ENCODE data around the gene MSTN. TPM values are rescaled to one million over a fixed set of nuclear protein-coding genes. Genes with fewer than 3 reads are reported as not detected.
"Not testable (repeated sequence)": the region's sequence is repeated elsewhere in the genome, so short reads cannot be mapped to it uniquely, and the experiment has no call there.

MSTN gene
- total RNA-seq, 4 donors from 2014 or later = 0.16 TPM; not detected in 3

GRCh38 chr2:190031969-190032618 lies 30.4 kb downstream of the MSTN start:
- intact Hi-C loops (cut with DNase I; ENCODE audit: low total_unique reads) = no loop called here
- H3K36me3 ChIP-seq = no peaks in the 10 kb centered on the region
- in situ Hi-C loops (cut with MboI; ENCODE audit: low pct_ligation_motif_present in 1 of 4, low pct_unique_long_range_greater_than_20kb in 1 of 4, low sequenced_read_pairs in 3 of 4) = no loop called here
- no peak for DNase-seq
- H3K27ac ChIP-seq = no peak overlapping the region
- TF ChIP-seq POLR2A (IDR thresholded peaks at IDR 0.05) (no peak), EP300 (IDR thresholded peaks at IDR 0.05; ENCODE audit: low read depth) (no peak), POLR2AphosphoS5 (IDR thresholded peaks at IDR 0.05) (no peak)
- TF ChIP-seq, protein P1, sequence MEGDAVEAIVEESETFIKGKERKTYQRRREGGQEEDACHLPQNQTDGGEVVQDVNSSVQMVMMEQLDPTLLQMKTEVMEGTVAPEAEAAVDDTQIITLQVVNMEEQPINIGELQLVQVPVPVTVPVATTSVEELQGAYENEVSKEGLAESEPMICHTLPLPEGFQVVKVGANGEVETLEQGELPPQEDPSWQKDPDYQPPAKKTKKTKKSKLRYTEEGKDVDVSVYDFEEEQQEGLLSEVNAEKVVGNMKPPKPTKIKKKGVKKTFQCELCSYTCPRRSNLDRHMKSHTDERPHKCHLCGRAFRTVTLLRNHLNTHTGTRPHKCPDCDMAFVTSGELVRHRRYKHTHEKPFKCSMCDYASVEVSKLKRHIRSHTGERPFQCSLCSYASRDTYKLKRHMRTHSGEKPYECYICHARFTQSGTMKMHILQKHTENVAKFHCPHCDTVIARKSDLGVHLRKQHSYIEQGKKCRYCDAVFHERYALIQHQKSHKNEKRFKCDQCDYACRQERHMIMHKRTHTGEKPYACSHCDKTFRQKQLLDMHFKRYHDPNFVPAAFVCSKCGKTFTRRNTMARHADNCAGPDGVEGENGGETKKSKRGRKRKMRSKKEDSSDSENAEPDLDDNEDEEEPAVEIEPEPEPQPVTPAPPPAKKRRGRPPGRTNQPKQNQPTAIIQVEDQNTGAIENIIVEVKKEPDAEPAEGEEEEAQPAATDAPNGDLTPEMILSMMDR (IDR thresholded peaks at IDR 0.05) = no peak
- no peaks in the 10 kb centered on the region for H3K27me3 ChIP-seq
- no peaks in the 10 kb centered on the region for H3K4me1 ChIP-seq
- no peak overlapping the region for H3K4me3 ChIP-seq
- 29% methylated on average over 1 of the region's 1 CpG; no CpG with 5 or more reads in 1 of the 2 donors for WGBS, 2 donors (ENCODE audit: low coverage in 1 of 2)
- no peaks in the 10 kb centered on the region for H3K9me3 ChIP-seq

DNA sequence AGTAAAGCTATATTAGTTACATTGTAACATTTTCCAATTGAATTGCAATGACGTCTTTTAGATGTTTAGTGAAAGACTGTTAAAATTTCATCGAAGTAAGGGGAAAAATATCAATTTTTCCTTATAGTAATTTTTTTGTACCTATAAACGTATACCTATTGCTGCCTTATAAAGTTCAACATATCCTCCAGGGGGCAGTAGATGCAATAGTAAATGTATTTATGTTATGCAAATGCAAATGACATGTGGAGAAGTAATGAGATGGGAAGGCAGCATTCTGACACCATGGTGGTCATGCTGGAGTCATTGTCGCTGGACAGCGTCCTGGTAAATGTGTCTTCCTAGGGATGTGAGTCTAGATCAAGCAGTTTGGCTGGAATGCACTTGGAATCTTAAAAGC lies 38.7 kb downstream of the MSTN start:
- Histone ChIP-seq H3K4me1 (no peaks in the 10 kb centered on the region), H3K36me3 (no peaks in the 10 kb centered on the region), H3K4me3 (no peak overlapping the region), H3K9me3 (no peaks in the 10 kb centered on the region), H3K27ac (no peak overlapping the region), H3K27me3 (no peaks in the 10 kb centered on the region)
- intact Hi-C loops (cut with DNase I; ENCODE audit: low total_unique reads) (no loop called here), in situ Hi-C loops (cut with MboI; ENCODE audit: low pct_ligation_motif_present in 1 of 4, low pct_unique_long_range_greater_than_20kb in 1 of 4, low sequenced_read_pairs in 3 of 4) (no loop called here)
- TF ChIP-seq, protein P1 (IDR thresholded peaks at IDR 0.05) = peak; percentile 27 to 46 (median 39)
- no peak for TF ChIP-seq POLR2AphosphoS5 (IDR thresholded peaks at IDR 0.05)
- TF ChIP-seq EP300 (IDR thresholded peaks at IDR 0.05; ENCODE audit: low read depth) = no peak
- TF ChIP-seq POLR2A (IDR thresholded peaks at IDR 0.05) = no peak
- no peak for DNase-seq
- WGBS, 2 donors (ENCODE audit: low coverage in 1 of 2) = 18 to 31% methylated on average over 4 to 5 of the region's 5 CpGs

- H3K27ac ChIP-seq = no peak overlapping the region
- H3K4me3 ChIP-seq = no peak overlapping the region
- no peak for TF ChIP-seq POLR2A (IDR thresholded peaks at IDR 0.05)
- TF ChIP-seq POLR2AphosphoS5 (IDR thresholded peaks at IDR 0.05) = no peak
- no peak for TF ChIP-seq EP300 (IDR thresholded peaks at IDR 0.05; ENCODE audit: low read depth)
- TF ChIP-seq, protein P1 (IDR thresholded peaks at IDR 0.05) = no peak
- H3K4me1 ChIP-seq = no peaks in the 10 kb centered on the region
- intact Hi-C loops (cut with DNase I; ENCODE audit: low total_unique reads) = no loop called here
- in situ Hi-C loops (cut with MboI; ENCODE audit: low pct_ligation_motif_present in 1 of 4, low pct_unique_long_range_greater_than_20kb in 1 of 4, low sequenced_read_pairs in 3 of 4) = no loop called here
- no peaks in the 10 kb centered on the region for H3K27me3 ChIP-seq
- H3K9me3 ChIP-seq = peaks cover 6 to 15% of the 10 kb centered on the region in 2 donors
- no peak for DNase-seq
- no peaks in the 10 kb centered on the region for H3K36me3 ChIP-seq
Observed at GRCh38 chr2:190020720-190021119, 41.8 kb downstream of the MSTN start.

DNA sequence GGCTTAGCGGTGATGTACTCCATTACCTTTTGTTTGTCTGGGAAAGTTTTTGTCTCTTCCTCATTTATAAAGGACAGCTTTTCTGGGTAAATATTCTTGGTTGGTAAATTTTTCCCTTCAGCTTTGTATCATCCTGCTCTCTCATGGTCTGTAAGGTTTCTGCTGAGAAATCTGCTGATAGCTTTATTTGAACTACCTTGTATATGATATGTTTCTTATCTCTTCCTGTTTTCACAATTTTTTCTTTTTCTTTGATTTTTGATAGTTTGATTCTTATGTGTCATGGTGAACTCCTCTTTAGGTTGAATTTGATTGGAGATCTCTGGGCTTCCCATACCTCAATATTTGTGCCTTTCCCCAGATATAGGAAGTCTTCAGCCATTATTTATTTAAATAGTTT lies 44.7 kb downstream of the MSTN start:
- 80 to 96% methylated on average over 1 of the region's 1 CpG for WGBS, 2 donors (ENCODE audit: low coverage in 1 of 2)
- Histone ChIP-seq H3K36me3 (no peaks in the 10 kb centered on the region), H3K4me1 (no peaks in the 10 kb centered on the region), H3K27me3 (no peaks in the 10 kb centered on the region), H3K9me3 (peaks cover 11 to 15% of the 10 kb centered on the region in 2 donors), H3K27ac (no peak overlapping the region), H3K4me3 (no peak overlapping the region)
- in situ Hi-C loops (cut with MboI; ENCODE audit: low pct_ligation_motif_present in 1 of 4, low pct_unique_long_range_greater_than_20kb in 1 of 4, low sequenced_read_pairs in 3 of 4) = no loop called here
- intact Hi-C loops (cut with DNase I; ENCODE audit: low total_unique reads) = no loop called here
- DNase-seq = no peak
- TF ChIP-seq POLR2A (IDR thresholded peaks at IDR 0.05) = no peak
- no peak for TF ChIP-seq POLR2AphosphoS5 (IDR thresholded peaks at IDR 0.05)
- TF ChIP-seq, protein P1 (IDR thresholded peaks at IDR 0.05) = no peak
- TF ChIP-seq EP300 (IDR thresholded peaks at IDR 0.05; ENCODE audit: low read depth) = no peak

GRCh38 chr2:190015969-190016368 lies 46.6 kb downstream of the MSTN start:
- H3K4me1 ChIP-seq; H3K4me3 ChIP-seq; H3K27me3 ChIP-seq; H3K27ac ChIP-seq; in situ Hi-C loops (cut with MboI; ENCODE audit: low pct_ligation_motif_present in 1 of 4, low pct_unique_long_range_greater_than_20kb in 1 of 4, low sequenced_read_pairs in 3 of 4); intact Hi-C loops (cut with DNase I; ENCODE audit: low total_unique reads); DNase-seq; H3K36me3 ChIP-seq: not testable (repeated sequence)
- peaks cover 11 to 15% of the 10 kb centered on the region in 2 donors for H3K9me3 ChIP-seq
- WGBS, 2 donors (ENCODE audit: low coverage in 1 of 2) = 73 to 90% methylated on average over 1 of the region's 1 CpG

All from transverse colon (tissue), 4 donors.